NCI-H1694 (cell line): ENCODE measurements around the gene CLEC1B.
"Not testable (repeated sequence)": the region's sequence is repeated elsewhere in the genome, so short reads cannot be mapped to it uniquely, and the experiment has no call there.

Source experiments
- DNase-seq: peaks from one replicate; lab custom pipeline; 2025; lab: John Stamatoyannopoulos, UW

Gene CLEC1B

DNA sequence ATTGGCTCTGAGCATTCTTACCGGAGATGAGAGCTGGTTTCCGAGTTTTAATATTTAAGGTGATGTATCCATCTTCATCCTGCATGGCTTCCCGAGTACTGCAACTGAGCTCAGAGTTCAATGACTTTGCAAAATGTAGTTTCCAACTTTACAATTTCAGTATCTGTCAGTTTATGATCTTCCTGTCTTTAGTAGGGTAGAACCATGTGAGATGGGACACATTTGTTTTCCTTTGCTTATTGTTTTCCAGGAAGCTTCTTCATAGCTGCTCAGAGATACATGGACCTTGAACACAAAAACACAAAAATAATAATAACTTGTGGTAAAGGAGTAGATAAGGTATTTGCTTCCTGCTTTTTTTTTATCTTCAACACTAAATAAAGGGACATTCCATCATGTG is at the start of gene CLEC1B:
Gene CLEC1B, minus strand, starts transcription at position 106 of the 400 bp plus-strand sequence. Its CDS starts 21 bp downstream, at position 85.
- no peak for DNase-seq

DNA sequence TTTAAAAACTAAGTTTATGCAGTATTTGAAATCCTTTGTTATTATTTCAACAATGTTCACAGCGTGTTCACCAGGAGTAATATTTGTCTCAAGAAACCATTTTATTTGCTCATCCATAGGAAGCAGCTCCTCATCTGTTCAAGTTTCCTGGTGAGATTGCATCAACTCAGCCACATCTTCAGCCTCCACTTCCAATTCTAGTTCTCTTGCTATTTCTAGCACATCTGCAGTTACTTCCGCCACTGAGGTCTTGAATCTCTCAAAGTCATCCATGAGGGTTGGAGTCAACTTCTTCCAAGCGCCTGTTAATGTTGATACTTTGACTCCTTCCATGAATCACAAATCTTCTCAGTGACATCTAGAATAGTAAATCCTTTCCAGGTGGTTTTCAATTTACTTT is 49.6 kb upstream of the CLEC1B start:
- no peak for DNase-seq

DNA sequence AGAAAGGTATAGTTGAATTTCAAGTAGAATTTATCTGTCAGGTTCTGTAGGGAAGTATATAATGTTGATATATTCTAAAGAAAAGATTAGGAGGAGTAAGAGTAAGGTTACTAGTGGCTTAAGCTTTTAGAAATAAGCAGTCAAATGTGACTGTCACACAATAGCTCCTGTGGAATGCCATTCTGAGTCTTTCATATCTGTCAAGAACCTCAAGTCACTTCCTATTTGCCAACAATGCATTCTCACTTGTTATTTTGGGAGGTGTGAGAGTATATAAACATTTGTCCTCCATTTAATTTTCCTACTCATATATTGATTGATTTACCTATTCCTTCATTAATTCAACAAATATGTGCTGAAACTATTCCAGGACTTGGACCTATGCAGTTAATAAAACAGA is 43.2 kb upstream of the CLEC1B start:
- DNase-seq, result no peak

DNA sequence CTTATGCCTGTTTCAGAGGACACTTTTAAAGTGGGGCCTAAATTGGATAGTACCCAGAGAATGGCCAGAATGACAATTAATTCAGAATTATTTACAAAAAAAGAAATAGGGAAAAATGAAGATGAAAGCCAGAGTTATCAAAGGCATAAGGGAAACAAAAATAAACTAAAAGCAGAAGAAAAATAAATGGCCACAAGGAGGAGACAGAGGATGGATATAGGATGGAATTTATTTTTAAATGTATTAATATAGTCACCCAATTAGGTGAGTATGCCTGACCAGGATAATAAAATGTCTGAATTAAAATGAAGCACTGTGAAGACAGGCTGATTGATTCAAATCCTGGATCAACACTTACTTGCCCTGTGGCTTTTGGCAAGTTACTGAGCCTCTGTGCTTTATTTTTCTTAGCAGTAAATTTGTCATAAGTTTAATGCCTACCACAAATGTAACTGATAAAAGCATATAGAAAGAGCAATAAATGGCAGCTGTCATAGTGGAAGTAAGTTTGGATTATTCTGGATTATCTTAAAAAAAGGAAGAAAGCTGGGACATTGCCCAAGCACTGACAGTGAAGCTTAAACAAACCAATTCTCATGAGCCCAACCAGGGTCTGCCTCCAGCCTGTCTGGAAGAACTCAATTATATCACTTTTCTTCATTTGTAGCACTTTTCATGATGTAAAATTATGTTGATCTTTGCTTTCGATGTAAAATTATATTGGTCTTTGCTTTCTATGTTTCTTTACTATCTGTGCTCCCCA is 35.0 kb upstream of the CLEC1B start:
- no peak for DNase-seq

DNA sequence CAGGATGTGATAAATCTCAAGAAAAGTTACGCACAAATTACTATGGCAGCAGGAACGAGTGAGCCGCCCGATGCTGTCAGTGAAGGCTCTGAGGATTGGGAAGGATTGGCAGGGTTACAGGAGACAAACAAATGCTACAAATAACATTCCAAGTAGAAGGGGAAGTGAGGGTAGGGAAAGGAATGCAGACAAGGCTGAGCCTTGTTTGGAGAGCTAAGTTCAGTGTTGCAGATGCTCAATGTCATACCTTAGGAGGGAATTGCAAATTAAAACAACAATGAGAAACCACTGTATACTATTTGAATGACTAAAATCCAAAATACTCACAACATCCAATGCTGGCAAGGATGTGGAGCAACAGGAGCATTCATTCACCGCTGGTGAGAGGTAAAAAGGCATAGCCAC is 32.9 kb upstream of the CLEC1B start:
- no peak for DNase-seq

DNA sequence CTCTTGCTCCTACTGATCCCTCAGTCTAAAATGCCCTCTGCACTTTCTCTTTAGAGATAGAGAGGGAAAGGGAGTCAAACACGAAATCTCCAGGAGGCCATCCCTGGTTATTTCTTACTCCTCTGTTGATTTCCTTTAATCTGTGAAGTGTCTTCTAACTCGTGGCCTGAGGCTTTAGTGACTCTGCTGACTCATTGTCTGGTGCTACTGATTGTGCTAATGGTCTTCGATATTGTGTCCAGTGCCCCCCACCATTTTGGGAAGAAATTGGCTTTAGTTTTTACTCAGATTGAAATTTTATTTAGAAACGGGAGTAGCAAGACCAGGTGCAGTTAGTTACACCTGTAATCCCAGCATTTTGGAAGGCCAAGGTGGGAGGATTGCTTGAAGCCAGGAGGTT is 32.4 kb upstream of the CLEC1B start:
- DNase-seq, result no peak

DNA sequence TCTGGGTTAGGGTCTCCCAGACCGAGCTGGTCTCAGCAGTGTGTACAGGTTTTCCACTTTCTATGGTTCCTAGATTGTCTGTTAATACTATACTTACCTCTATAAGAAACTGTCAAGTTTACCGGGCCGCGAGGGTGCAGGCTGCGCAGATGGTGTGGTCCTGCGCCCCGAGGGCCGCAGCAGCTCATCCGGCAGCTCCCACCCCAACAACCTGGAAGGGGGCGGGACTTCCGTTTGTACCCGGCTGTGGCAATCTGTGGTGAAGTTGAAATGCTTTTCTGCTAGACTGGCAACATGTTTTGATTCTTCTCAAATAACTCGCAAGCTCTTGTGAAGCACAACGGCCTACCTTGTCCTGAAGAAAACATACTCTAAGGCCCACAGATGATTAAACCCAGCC is 31.5 kb upstream of the CLEC1B start, which contains the start of gene CLEC9A:
Gene CLEC9A, plus strand, starts transcription at position 237 of the 400 bp plus-strand sequence. CDS start 22,006 bp downstream, outside the sequence.
- no peak for DNase-seq

DNA sequence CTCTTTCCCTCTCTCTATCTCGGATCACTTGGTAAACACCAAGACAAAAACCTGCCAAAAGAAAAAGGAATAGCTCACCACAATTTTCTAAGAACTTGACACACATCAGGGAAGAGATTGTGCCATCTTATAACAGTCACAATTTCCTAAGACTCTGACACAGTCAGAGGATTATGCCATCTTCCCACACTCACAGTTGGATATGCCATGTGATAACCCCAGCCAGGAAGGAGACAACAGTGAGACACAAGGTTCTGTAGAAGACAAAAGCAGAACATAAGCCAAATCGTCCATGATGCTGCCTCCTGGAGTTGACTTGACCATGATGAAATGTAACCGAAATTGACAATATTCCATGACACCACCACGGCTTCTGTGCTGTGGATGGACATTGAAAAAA is 28.8 kb upstream of the CLEC1B start:
- DNase-seq, result no peak

DNA sequence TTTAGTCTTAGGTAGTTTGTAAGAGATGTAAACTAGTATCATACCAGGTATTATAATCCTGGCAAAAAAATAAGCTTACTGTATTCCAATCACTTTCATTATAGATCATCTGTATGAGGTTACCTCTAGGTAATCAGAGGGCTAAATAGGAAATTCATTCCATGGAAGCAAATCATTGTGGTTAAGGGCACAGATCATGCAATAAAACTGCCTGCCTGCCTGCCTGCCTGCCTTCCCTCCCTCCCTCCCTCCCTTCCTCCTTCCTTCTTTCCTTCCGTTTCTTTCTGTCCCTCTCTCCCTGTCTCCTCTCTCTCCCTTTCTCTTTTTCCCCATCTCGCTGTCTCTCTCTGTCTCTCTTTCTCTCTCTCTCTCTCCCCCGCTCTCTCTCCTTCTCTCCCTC is 28.4 kb upstream of the CLEC1B start:
- DNase-seq, result no peak

DNA sequence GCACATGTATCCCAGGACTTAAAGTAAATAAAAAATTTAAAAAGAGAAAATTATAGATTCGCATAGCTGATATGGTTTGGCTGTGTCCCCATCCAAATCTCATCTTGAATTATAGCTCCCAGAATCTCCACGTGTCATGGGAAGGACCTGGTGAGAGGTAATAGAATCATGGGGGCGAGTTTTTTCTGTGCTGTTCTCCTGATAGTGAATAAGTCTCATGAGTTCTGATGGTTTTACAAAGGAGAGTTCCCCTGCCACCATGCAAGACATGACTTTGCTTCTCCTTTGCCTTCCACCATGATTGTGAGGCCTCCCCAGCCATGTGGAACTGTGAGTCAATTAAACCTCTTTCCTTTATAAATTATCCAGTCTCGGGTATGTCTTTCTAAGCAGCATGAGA is 27.7 kb upstream of the CLEC1B start:
- not testable (repeated sequence) for DNase-seq

DNA sequence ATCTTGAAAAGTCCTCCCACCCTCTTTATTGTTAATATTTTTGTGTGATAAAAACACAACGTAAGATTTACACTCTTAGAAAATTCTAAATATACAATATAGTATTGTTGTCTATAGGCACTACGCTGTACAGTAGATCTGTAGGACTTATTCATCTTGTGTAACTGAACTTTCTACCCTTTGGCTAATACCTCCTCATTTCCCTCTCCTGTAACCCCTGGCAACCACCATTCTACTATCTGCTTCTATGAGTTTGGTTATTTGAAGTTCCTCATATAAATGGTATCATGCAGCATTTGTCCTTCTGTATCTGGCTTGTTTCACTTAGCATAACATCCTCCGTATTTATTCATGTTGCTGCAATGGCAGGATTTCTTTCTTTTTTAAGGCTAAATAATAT is 26.3 kb upstream of the CLEC1B start:
- DNase-seq, result no peak

DNA sequence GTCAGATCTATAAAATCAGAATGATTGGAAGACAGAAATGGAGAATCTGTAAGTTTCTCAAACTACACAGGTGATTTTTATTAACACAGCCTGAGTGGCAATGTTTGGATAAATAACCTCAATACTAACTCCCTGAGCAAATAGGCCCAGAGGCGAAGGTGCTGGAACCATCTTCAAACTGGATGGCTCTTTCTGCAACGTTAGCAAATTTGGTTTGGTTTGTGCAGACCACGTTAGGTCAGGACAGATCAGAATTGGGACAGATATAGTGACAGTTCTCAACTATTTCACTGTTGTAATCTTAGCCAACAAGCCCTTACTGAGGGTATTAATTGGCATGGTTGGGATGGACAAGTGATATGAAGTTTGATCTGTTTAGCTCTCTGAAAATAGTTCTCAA is 22.4 kb upstream of the CLEC1B start:
- DNase-seq, result no peak

DNA sequence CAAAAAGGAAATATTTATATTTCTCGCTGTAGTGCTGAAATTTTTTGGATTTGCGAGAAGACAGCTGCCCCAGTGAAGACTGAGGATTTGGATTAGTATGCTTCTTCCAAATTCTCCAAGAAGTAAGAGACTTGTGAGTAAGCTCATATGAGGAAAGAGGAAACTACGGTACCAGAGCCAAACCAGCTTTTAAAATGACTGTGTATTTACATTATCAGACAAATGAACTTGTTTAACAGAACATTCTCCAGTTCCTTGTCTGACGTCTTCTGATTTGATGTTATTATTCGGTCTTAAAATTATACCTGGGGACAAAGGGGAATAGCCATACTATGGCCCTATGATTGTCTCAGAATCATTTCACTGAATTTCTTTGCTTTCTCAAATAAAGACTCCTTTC is 19.5 kb upstream of the CLEC1B start:
- no peak for DNase-seq

DNA sequence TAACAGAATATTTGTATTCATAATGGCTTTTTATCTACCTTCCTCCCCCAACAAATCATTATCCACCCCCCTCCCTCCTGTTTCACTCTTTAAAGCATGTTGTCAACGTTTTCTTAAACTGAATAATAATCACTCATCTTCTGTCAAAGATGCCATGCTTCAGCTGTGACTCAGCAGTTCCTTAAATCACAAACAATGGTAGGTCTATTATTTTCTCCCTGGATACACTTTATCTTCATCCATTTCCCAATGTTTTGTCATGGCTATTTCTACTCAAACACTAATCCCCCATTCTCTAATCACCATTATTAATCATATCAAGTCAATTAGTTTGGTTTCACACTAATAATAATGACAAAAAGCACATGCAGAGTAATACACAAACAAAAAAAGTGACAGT is 18.0 kb upstream of the CLEC1B start:
- DNase-seq, result no peak

DNA sequence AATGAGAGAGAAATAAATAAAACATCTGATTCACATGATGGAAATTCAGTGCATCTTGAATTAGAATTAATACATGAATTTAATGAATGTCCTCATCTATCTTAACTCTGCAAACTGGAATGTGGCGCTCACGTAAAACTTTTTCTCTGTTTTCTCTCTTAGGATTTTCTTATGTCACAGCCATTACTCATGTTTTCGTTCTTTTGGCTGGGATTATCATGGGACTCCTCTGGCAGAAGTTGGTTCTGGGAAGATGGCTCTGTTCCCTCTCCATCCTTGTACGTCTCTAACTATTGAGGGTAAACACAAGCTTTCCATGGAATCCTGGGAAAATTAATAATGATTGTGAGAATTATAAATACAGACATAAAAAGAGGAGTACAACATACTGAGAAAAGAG is 16.5 kb upstream of the CLEC1B start:
- DNase-seq, result no peak

DNA sequence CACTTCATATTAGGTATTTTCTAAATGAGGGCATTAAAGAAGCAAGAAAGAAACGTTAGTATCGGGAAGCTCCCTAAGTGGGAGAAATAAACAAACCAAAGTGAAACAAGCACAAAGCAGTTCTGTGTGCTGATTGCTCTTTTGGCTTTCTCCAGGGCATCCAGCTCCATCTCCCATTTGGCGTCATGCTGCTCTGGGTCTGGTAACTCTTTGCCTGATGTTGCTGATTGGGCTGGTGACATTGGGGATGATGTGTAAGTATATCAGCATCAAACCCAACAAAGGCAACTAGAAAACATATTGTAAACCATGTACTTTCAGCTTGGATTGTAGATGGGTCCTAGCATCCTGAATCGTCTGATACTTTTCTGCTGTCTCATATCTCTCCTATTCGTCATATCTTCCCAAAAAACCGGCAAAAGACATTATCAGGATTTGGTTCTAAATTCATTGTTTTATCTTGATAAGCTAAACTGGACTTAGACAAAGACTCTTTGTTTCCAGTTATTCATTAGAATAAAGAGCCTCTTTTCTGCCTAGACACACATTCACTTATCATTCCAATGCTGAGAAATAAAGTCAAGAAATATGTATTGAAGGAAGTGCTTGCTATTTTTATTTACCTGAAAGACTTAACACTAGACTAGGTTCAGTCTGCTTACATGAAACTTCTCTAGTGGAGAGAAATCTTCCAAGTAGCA is 13.9 kb upstream of the CLEC1B start:
- no peak for DNase-seq

DNA sequence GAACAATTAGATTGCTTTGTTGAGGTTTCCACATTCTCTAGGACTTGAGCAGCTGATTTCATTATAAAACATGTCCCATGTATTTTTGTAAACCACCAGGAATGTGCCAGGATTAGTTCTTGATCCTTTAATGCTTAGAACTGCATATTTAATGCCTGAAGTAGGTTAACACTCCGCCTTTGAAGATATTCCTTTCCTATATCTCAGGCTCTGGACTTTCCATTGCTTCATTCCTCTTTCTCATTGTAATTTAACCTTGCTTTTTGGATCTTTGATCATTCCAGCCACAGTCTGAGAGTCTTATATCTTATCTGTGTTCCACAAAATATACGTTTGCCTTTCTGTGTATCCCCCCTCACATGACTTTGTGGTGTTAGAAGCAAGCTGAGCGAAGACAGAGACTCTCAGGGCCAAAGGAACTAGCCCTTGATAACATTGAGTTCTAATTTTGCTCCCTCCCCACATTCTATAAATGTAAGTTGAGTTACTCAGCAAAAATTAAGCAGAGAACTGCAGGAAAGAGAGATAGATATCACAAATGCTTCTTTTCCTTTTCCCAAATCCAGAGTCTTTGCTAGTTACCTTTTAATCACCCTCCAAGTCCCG is 2.4 kb upstream of the CLEC1B start:
- no peak for DNase-seq

DNA sequence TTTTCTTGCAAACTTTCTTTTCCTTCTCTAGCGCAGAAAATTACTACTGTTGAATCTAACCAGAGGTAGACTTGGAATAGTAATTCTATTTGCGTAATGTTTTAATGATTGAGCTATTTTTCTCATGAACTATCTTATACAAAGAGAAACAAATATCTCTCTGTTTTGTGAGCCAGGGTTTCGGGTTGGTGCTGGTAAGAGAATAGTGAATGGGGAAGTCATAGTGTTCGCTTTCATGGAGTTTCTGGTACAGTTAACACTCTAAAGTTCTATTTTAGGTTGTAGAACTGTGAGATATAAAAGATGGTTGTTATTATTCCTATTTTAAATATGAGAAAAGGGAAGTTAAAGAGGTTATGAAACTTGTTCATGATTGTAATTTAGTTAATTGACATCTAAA is 6.6 kb downstream of the CLEC1B start:
- no peak for DNase-seq

DNA sequence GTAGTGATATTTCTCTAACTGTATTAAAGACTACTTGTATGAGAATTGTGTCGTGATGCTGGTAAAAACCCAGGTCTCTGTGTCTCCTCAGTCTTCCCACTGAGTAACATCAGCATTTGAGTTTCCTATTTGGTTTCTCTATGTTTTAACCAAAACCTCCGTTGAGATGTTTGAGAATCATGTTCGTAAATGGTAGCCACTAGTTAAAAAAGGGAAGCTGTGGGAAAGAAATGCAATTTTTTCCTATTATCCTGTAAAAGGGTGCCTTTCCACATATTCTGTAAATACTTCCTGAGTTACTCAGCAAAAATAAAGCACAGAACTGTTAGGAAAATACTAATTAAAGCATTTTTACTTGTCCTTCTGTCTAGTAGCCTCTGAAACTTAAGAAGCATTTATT is 7.0 kb downstream of the CLEC1B start:
- DNase-seq, result no peak

DNA sequence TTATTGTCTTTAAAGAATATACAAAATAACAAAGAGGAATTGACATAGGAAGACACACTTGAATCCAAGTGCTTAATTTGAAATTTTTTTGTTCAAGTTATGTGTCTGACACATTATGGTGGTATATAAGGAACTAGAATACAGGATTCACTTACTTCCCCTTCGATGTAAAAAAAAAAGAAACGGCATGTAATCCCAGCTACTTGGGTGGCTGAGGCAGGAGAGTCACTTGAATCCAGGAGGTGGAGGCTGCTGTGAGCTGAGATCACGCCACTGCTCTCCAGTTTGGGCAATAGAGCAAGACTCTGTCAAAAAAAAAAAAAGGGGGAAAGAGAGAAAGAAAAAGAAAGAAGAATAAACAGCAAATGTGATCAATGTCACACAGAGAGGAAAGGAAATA is 18.8 kb downstream of the CLEC1B start:
- DNase-seq, result no peak

DNA sequence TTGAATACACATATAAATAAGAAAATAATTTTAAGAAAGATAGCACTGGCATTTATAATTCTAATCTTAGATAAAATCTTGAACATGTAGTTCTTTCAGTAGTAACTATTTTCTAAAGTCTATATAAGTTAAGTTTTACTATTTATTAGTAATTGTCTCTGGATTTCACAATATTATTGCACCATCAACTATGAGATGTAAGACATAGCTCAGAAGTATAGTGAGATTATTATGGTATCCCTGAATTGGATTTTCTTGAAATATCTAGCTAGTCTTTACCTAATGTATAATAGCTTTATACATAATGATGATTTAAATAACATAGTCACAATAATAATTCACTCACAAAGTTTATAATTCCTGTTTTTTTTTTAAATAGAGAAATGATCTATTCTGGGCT is 21.0 kb downstream of the CLEC1B start:
- no peak for DNase-seq

DNA sequence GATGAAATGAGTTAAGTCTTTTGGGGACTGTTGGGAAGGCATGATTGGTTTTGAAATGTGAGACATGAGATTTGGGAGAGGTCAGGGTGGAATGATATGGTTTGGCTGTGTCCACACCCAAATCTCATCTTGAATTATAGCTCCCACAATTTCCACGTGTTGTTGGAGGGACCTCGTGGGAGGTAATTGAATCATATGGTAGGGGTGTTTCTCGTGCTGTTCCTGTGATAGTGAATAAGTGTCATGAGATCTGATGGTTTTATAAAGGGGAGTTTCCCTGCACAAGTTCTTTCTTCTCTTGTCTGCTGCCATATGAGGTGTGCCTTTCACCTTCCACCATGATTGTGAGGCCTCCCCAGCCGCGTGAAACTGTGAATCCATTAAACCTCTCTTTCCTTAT is 22.3 kb downstream of the CLEC1B start:
- not testable (repeated sequence) for DNase-seq

DNA sequence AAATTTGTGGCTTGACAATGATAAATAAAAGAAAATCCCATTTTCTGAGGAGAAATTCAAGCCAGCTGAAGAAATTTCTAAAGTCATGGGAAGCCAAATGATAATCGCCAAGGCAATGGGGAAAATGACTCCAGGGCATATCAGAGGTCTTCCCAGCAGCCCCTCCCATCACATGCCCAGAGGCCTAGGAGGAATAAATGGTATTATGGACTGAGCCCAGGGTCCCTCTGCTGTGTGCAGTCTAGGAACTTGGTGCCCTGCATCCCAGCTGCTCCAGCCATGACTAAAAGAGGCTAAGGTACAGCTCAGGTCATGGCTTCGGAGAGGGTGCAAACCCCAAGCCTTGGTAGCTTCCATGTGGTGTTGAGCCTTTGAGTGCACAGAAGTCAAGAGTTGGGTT is 23.3 kb downstream of the CLEC1B start:
- no peak for DNase-seq
